SK-N-MC (cell line): Measurements from ENCODE around the gene SYNE1.

Source experiments
- EZH2 ChIP-seq: fragments of 200-600 bp; sonication (generic); IDR thresholded peaks from one replicate; pipeline ENCODE4 v1.6.1; 2017; ENCODE audit warnings: antibody characterized with exemption
- FOXP2 ChIP-seq: optimal IDR thresholded peaks from 2 replicates; pipeline ENCODE3; 2011; ENCODE audit warnings: mild to moderate bottlenecking, moderate library complexity; ENCODE audit not compliant: insufficient read depth; ENCODE audit errors: extremely low read length, control extremely low read depth
- POLR2AphosphoS5 ChIP-seq: IDR thresholded peaks from 2 replicates; pipeline ENCODE4 v1.6.1; 2012; ENCODE audit warnings: mild to moderate bottlenecking, low read depth, low read length, borderline replicate concordance

DNA sequence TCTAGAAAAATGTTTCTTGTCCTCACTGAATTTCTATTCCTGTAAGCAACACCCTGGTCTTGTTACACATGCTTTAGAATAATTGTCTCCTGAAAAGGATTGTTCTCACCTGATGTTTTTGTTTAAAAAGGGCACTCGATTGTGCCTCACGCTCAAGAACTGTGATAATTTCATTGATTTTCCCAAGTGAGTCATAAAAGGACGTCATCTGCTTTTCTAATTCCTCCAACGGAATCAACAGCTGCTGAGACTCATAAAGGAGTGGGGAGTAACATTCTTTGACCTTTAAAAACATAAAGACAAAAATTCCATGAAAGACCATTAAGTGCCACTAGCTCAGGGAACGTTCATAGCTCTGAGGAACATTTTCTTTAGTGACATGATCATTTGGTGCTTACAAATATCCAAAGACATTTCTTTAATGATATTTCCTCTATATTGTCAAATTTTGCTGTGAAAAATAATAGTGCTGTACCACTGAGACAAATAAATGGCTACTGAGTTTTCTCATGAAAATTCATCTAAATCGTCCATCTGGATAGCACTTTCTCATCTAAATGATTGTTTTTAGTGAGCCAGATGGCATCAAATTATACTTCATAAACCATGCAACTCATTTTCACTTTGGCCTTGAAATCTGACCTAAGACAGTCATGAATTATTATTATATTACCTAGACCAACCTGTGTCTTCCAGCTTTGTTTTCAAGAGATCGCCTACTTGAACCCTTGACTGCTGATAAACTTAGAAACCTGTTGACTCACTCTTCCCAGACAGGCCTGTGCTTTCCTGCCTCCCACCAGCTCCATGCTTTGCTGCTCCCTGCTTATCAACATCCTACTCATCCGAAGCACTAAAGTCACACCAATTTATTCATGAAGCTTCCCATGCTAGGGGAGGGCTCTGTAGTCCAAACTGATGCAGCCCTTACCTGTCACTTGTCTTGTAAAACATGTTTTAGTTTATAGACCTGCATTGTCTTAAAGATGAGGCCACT lies 178.2 kb downstream of the SYNE1 start:
- TF ChIP-seq POLR2AphosphoS5, result no peak
- TF ChIP-seq EZH2, result no peak
- no peak for TF ChIP-seq FOXP2
